ENCODE measurements around the gene SNX33. TPM values are rescaled to one million over a fixed set of nuclear protein-coding genes. Genes with fewer than 3 reads are reported as not detected.

The SNX33 gene, protein sequence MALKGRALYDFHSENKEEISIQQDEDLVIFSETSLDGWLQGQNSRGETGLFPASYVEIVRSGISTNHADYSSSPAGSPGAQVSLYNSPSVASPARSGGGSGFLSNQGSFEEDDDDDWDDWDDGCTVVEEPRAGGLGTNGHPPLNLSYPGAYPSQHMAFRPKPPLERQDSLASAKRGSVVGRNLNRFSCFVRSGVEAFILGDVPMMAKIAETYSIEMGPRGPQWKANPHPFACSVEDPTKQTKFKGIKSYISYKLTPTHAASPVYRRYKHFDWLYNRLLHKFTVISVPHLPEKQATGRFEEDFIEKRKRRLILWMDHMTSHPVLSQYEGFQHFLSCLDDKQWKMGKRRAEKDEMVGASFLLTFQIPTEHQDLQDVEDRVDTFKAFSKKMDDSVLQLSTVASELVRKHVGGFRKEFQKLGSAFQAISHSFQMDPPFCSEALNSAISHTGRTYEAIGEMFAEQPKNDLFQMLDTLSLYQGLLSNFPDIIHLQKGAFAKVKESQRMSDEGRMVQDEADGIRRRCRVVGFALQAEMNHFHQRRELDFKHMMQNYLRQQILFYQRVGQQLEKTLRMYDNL
- total RNA-seq, result 38.0 and 39.8 TPM in 2 replicates

GRCh38 chr15:75647370-75648155 is at the start of gene SNX33:
Gene SNX33, plus strand, starts transcription at chr15:75647912. Its CDS starts 1,191 bp downstream, at chr15:75649103.
- H3K4me2 ChIP-seq (ENCODE audit: insufficient read depth, low read length), result peak within 1 kb of the TSS; percentile 93
- H3K27ac ChIP-seq (ENCODE audit: low read depth, low read length), result peak within 1 kb of the TSS; percentile 91
- peaks cover 40% of the 10 kb centered on the region for H4K20me1 ChIP-seq (ENCODE audit: insufficient read depth, low read length)
- H3K4me1 ChIP-seq (ENCODE audit: insufficient read depth, low read length), result peaks cover 43% of the 10 kb centered on the region
- peaks cover 60% of the 10 kb centered on the region for H3K79me2 ChIP-seq (ENCODE audit: insufficient read depth, low read length)
- TF ChIP-seq CTCF (IDR thresholded peaks at IDR 0.05; ENCODE audit: extremely low read depth, low read depth, low read length), result peak; percentile 54
- H3K4me3 ChIP-seq (ENCODE audit: insufficient read depth, low read length), result peak within 1 kb of the TSS; percentile 96
- H2AFZ ChIP-seq (ENCODE audit: low read length), result peak within 1 kb of the TSS; percentile 85
- DNase-seq (ENCODE audit: insufficient read length, low spot score, missing footprints), result peak; percentile 96
- no peaks in the 10 kb centered on the region for H3K27me3 ChIP-seq (ENCODE audit: insufficient read depth, low read length)
- no peaks in the 10 kb centered on the region for H3K9me3 ChIP-seq (ENCODE audit: low read depth, low read length)
- H3K36me3 ChIP-seq (ENCODE audit: insufficient read depth, low read length), result peaks cover 16% of the 10 kb centered on the region

DNA sequence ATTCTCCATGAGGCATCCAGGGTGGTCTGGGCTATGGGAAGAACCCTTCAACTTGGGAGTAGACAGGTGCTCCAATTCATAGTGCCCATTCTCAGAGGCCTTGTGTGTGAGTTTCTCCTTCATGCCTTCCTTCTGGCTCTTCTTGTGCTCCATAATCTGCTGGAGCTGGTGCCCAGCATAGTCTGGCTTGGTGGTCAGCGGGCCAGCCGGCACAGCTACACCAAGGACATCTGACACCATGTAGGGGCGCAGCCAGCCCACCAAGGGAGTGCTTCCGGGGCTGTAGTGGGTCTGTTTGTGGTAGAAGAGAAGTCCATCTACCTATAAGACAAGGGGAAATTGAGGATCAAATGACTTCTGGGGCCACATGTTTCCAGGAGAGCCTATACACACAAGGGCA is 49.4 kb upstream of the SNX33 start:
- Histone ChIP-seq H3K27ac (ENCODE audit: low read depth, low read length) (no peak overlapping the region), H3K9me3 (ENCODE audit: low read depth, low read length) (no peaks in the 10 kb centered on the region), H3K4me1 (ENCODE audit: insufficient read depth, low read length) (no peaks in the 10 kb centered on the region), H3K36me3 (ENCODE audit: insufficient read depth, low read length) (peaks cover 64% of the 10 kb centered on the region), H2AFZ (ENCODE audit: low read length) (no peak overlapping the region), H3K4me3 (ENCODE audit: insufficient read depth, low read length) (no peak overlapping the region), H3K79me2 (ENCODE audit: insufficient read depth, low read length) (no peaks in the 10 kb centered on the region), H3K27me3 (ENCODE audit: insufficient read depth, low read length) (no peaks in the 10 kb centered on the region), H3K4me2 (ENCODE audit: insufficient read depth, low read length) (no peak overlapping the region), H4K20me1 (ENCODE audit: insufficient read depth, low read length) (no peaks in the 10 kb centered on the region)
- no peak for DNase-seq (ENCODE audit: insufficient read length, low spot score, missing footprints)
- TF ChIP-seq CTCF (IDR thresholded peaks at IDR 0.05; ENCODE audit: extremely low read depth, low read depth, low read length), result no peak

DNA sequence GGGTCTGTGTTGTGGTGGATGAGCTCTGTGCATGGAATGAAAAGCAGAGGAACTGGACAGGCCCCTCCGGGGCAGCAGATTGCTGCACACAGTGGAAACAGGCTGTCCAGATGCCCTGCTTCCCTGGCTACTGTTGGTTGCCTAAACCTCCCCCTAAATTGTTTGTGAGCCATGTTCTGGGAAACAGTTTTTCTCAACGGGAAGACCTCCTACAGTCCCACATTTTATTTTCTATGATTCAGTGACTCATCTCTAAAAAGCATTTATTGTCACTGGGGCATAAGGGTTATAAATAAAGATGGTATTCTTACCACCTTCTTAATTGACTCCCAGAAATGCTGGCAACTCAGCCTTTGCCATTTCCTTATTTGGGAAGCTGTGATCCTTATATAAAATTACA is 48.3 kb upstream of the SNX33 start:
- Histone ChIP-seq H3K27ac (ENCODE audit: low read depth, low read length) (no peak overlapping the region), H3K9me3 (ENCODE audit: low read depth, low read length) (no peaks in the 10 kb centered on the region), H3K36me3 (ENCODE audit: insufficient read depth, low read length) (peaks cover 67% of the 10 kb centered on the region), H3K4me2 (ENCODE audit: insufficient read depth, low read length) (no peak overlapping the region), H3K4me1 (ENCODE audit: insufficient read depth, low read length) (no peaks in the 10 kb centered on the region), H3K27me3 (ENCODE audit: insufficient read depth, low read length) (no peaks in the 10 kb centered on the region), H3K79me2 (ENCODE audit: insufficient read depth, low read length) (no peaks in the 10 kb centered on the region), H4K20me1 (ENCODE audit: insufficient read depth, low read length) (no peaks in the 10 kb centered on the region), H3K4me3 (ENCODE audit: insufficient read depth, low read length) (no peak overlapping the region), H2AFZ (ENCODE audit: low read length) (no peak overlapping the region)
- no peak for TF ChIP-seq CTCF (IDR thresholded peaks at IDR 0.05; ENCODE audit: extremely low read depth, low read depth, low read length)
- peak; percentile 41 for DNase-seq (ENCODE audit: insufficient read length, low spot score, missing footprints)

All from osteoblast (primary cell).